Fibroblast of villous mesenchyme (primary cell): ENCODE data around the gene SLC44A2. TPM values are rescaled to one million over a fixed set of nuclear protein-coding genes. Genes with fewer than 3 reads are reported as not detected.

Source experiments
- DNase-seq: peaks from one replicate; pipeline ENCODE4 v3.0.0-alpha.2; 2010; ENCODE audit warnings: low read depth
- H3K4me3 ChIP-seq: 2 replicates; pipeline ENCODE4 v1.5.1; 2011; ENCODE audit warnings: low read depth, mild to moderate bottlenecking, low read length
- total RNA-seq: library from RNA; depleted of rRNA; stranded (reverse); fragments of >200 nt; gene quantifications from 2 replicates; pipeline ENCODE4 v1.2.3, GENCODE V29; 2012
- TF ChIP-seq, protein P1 (sequence below): IDR thresholded peaks from 2 replicates; pipeline ENCODE4 v1.5.1; 2012; ENCODE audit warnings: low read depth, mild to moderate bottlenecking, low read length; ENCODE audit not compliant: insufficient read depth

Gene SLC44A2
- total RNA-seq, 1 donor = 88.5 TPM

DNA sequence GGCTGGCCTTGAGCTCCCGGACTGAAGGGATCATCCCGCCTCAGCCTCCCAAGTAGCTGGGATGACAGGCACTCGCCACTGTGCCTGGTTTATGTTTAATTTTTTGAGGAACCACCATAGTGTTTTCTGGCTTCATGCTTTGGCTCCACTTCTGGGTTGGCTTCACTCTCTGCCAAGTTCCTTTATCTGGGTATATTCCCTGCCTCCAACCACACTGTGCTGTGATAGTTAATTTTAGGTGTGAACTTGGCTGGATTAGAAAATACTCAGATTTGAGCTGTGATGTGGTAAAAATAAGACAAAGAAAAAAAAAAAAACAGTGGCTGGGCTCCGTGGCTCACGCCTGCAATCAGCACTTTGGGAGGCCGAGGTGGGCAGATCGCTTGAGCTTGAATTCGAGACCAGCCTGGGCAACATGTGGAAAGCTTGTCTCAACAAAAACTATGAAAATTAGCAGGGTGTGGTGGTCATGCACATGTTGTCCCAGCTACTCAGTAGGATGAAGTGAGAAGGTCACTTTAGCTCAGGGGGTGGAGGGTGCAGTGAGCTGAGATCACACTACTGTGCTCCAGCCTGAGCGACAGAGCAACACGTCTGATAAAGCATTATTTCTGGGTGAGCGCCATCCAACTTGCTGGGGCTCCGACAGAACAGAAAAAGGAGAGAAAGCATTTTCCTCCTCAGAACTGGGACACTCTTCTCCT, 21.3 kb downstream of the SLC44A2 start:
- TF ChIP-seq, protein P1, sequence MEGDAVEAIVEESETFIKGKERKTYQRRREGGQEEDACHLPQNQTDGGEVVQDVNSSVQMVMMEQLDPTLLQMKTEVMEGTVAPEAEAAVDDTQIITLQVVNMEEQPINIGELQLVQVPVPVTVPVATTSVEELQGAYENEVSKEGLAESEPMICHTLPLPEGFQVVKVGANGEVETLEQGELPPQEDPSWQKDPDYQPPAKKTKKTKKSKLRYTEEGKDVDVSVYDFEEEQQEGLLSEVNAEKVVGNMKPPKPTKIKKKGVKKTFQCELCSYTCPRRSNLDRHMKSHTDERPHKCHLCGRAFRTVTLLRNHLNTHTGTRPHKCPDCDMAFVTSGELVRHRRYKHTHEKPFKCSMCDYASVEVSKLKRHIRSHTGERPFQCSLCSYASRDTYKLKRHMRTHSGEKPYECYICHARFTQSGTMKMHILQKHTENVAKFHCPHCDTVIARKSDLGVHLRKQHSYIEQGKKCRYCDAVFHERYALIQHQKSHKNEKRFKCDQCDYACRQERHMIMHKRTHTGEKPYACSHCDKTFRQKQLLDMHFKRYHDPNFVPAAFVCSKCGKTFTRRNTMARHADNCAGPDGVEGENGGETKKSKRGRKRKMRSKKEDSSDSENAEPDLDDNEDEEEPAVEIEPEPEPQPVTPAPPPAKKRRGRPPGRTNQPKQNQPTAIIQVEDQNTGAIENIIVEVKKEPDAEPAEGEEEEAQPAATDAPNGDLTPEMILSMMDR = no peak
- no peak for DNase-seq

DNA sequence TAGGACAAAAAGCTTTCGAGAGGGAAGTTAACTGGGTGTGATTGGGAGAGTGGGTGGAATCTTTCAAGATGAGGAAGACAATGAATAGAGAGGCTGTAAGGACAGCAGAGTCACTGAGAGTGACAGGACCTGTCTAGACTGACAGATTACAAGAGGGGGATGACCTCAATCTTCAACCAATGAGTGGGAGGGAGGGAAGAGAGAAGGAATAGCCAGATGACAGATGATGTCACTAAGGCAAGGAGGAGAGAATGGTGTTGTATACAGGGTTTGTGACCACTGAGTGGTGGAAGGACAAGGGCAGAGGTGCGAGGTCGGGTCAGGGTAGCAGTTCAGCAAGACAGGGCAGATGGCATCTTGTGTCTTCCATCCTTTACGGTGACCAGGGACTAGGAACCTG, 23.0 kb downstream of the SLC44A2 start:
- DNase-seq = no peak
- TF ChIP-seq, protein P1 = no peak
- H3K4me3 ChIP-seq = no peak overlapping the region

More for the DNA sequence above, 21.3 kb downstream of the SLC44A2 start:
- H3K4me3 ChIP-seq = no peak overlapping the region

DNA sequence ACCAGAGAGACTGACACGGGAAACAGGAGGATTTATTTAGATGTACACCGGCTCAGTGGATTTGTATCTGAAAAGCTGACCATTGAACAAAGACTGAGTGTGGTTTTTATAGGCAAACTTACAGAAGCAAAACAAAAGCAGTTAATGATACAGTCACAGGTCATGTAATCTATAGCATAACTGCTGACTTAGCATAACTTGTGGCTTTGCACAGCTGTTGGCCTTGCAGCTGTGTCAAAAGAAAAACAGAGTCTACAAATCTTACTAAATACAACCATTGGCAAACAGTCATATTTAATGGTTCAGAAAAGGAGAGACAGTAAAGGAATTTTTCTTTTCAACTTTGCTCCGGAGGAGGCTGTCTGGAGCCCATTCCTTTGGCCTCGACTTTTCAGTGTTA, 26.5 kb downstream of the SLC44A2 start:
- TF ChIP-seq, protein P1 = no peak
- DNase-seq = peak; percentile 66
- no peak overlapping the region for H3K4me3 ChIP-seq

DNA sequence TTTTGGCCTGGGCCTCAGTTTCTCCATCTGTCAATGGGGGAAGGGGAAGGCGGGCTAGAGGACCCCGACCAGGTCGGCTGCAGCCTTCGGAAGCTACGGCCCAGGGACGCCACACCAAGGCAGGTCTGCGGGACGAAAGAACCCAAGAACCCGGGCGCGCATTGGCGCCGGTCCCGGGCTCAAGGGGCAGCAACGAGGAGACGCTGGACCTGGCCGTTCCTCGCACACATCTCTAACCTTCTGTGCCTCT, 28.1 kb downstream of the SLC44A2 start:
- TF ChIP-seq, protein P1 = no peak
- peak overlapping the region; percentile 97 for H3K4me3 ChIP-seq
- DNase-seq = no peak

DNA sequence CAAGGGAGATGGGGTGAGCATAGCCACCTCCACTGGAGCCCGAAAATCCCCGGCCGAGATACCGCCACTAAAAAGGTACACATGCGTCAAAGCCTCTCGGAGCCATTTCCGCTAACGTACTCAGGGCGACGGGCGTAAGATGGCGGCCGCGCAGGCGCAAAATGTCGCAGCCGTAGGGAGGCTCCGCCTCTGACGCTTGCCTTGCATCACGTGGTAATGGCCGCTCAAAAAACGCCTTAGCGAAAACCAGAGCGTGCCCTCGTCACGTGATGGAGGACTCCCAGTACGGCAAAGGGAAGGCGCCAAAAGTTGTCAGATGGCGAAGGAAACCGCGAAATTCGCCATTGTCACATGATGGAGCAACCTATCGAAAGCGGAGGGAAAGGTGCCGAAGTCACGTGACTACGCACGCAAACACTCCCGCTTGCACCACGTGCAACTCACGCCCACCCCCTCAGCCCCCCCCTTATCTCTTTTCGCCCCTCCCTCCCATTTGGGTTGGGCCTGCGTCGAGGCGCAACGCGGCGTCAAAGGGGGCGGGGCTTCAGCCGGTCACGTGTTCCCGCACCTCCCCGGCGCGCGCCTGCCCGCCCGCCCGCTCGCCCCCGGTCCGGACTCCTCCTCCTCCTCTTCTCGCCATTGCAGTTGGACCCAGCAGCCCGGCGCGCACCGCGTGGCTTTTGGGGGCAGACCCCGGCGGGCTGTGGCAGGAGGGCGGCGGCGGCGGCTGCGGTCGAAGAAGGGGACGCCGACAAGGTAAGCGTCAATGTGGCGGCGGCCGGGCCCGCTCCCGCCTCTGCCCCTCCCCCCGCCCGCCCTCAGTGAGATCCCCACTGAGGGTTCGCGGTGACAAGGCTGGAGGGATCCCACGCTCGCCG, 28.6 kb downstream of the SLC44A2 start, which contains the start of gene ILF3:
Gene ILF3 (plus strand): TSS at position 615 of the 878 bp plus-strand sequence. CDS start 16,260 bp downstream, outside the sequence.
- peak; percentile 100 for DNase-seq
- TF ChIP-seq, protein P1 = no peak
- peak within 1 kb of the TSS; percentile 97 for H3K4me3 ChIP-seq

DNA sequence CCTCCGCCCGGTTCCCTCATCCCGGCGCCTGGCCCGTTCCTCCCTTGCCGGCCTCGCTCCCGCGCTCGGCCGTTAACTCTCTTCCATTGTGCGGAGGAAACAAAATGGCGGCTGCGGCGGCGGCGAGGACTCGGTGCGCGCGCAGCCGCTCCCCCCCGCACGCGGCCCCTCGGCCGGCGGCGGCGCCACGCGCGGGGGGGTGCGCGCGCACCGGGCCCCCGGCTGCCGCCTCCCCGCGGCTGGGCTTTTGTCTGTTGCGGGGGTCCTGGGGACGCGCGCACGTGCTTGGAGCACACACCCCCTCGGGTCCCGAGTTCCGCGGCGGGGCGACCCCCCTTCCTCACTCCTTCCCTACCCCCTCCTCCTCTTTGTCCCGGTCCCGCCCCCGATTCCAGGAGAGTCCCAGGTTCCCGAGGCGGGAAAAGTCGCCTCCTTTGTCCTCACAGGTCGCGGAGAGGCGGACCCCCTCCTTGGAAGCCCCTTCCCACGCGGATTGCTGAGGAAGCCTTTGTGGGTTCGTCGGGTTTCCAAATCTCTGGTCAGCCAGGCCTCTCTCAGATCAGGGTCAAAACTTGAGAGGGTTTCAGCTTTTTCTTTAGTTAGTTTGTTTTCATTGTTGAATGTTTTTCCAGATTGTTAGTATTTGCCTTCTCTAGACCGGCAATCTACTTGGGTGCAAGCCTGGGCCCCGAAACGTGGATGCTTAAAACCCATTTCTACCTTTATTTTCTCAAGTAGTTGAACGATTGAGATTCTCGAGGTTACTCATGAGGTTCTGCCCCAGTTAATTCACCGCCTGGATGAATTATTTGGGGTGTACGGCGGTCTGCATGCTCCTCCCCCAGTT, 29.5 kb downstream of the SLC44A2 start:
- DNase-seq = peak; percentile 32
- TF ChIP-seq, protein P1 = no peak
- peak overlapping the region; percentile 97 for H3K4me3 ChIP-seq
